HG03521 (cell line): ENCODE measurements around the gene HNRNPLL.
A peak's percentile ranks its signal among the peaks of the same experiment; 100 is the strongest.
"Not testable (repeated sequence)": the region's sequence is repeated elsewhere in the genome, so short reads cannot be mapped to it uniquely, and the experiment has no call there.

Source experiments
- ATAC-seq: cut with Tn5 transposase; IDR thresholded peaks from one replicate; pipeline ENCODE4 v1.9.1; 2021; ENCODE audit warnings: mild to moderate bottlenecking, moderate library complexity; ENCODE audit not compliant: unreplicated experiment

The HNRNPLL gene

GRCh38 chr2:38602732-38603401 lies at the start of gene HNRNPLL:
TSS of gene HNRNPLL (minus strand) at chr2:38602928. CDS start at chr2:38602626, 302 bp downstream.
- peak; percentile 66 for ATAC-seq

DNA sequence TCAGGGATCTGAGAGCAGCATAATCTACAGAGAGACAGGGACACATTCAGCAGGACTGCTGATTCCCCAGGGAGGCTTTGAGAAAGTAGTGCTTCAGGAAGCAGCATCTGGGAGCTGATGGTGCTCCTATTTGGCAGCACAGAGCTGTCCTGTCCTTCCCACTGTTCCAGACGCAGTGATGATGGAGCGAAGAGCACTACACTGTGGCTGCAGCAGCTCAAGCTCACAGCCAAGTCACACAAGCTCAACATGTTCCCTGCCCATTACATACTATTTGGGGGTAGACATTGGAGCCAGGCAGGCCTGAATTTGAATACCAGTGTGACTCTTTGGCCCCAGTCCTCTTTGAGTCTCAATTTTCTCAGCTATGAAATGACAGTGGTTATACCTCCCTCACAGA lies 48.0 kb upstream of the HNRNPLL start:
- ATAC-seq: no peak

- no peak for ATAC-seq
These were observed 47.3 kb upstream of the HNRNPLL start for GRCh38 chr2:38650012-38650411.

DNA sequence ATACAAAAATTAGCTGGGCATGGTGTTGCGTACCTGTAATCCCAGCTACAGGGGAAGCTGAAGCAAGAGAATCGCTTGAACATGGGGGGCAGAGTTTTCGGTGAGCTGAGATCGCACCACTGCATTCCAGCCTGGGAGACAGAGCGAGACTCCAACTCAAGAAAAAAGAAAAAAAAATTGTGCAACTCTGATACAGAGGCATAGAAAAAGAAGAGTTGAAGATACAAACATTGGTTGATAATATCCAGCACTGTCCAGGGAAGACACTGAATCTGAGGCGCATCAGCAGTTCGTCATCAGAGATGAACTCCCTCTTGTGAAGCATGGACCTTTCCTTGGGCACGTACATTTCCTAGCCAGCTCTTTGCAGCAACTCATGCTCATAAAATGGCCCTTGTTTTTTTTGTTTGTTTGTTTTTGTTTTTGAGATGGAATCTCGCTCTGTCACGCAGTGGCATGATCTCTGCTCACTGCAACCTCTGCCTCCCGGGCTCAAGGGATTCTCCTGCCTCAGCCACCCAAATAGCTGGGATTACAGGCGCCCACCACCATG lies 46.5 kb upstream of the HNRNPLL start:
- ATAC-seq: no peak

DNA sequence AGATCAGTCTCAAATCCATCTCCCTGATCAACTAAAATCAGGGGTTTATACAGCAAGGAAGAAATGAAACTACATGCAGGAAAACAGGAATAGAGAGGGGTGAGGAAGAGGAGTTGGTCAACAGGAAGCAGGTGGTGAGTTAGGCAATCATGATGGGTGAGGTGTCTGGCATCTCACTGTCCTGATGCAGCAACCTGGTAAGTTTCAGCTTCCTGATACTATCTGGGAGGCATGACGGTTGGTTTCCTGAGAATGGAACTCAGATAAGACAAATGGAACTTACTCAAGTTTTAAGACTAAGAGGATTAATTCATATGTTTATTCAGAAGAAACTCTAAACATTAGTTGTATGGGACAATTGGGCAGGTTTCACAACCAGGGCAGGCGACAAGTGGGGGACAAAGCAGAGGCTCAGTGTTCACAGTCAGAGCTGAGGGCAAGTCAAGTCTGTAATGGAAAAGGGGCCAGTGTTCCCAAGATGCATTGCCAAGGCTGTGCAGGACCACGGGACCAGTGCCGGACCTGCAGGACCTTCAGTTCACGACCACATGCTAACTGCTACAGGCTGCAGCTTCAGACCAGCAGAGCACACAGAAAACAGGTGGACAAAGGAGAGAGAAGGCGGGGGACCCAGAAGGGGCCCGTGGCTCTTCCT lies 45.5 kb upstream of the HNRNPLL start:
- no peak for ATAC-seq

DNA sequence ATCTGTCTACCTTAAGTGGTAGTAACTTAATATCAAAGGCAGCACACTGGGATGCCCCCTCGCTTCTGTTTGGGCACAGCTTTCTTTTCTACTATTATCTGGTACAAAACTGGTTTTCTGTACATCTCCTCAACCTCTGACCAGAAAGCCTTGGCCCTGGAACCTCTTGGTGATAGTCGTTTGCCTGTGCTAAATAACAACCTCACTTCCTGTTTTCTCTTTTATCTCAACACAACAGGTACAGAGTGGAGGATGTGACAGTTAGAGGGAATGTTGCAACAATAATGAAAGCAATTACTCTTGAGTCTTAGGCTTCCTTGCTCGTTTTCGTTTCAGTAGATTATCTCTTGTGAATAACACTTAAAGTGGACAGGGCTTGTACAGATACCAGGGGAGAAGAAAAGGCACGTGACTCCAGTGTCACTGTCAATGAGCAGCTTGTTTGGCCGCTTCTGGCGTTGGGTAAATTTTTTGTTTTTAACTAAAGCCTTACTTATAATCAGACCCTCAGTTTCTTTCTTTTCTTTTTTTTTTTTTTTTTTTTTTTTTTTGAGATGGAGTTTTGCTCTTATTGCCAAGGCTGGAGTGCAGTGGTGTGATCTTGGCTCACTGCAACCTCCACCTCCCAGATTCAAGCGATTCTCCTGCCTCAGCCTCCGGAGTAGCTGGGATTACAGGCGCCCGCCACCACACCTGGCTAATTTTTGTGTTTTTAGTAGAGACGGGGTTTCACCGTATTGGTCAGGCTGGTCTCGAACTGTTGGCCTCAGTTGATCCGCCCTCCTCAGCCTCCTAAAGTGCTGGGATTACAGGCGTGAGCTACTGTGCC lies 41.2 kb upstream of the HNRNPLL start:
- ATAC-seq: not testable (repeated sequence)

DNA sequence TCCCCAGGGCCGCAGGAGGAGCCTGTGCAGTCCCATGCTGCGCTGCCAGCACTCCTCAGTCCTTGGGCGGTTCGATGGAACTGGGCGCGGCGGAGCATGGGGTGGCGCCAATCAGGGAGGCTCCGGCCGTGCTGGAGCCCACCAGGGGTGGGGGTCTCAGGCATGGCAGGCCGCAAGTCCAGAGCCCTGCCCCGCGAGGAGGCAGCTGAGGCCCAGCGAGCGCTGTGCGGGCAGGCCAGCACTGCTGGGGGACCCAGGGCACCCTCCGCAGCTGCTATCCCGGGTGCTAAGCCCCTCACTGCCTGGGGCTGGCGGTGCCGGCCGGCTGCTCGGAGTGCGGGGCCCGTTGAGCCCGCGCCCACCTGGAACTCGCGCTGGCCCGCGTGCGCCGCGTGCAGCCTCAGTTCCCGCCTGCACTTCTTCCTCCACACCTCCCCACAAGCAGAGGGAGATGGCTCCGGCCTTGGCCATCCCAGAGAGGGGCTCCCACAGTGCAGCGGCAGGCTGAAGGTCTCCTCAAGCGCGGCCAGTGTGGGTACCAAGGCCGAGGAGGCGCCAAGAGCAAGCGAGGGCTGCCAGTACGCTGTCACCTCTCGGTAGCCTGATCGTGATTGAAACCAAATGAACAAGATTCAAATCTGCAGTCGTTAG lies 40.4 kb upstream of the HNRNPLL start:
- ATAC-seq: no peak

DNA sequence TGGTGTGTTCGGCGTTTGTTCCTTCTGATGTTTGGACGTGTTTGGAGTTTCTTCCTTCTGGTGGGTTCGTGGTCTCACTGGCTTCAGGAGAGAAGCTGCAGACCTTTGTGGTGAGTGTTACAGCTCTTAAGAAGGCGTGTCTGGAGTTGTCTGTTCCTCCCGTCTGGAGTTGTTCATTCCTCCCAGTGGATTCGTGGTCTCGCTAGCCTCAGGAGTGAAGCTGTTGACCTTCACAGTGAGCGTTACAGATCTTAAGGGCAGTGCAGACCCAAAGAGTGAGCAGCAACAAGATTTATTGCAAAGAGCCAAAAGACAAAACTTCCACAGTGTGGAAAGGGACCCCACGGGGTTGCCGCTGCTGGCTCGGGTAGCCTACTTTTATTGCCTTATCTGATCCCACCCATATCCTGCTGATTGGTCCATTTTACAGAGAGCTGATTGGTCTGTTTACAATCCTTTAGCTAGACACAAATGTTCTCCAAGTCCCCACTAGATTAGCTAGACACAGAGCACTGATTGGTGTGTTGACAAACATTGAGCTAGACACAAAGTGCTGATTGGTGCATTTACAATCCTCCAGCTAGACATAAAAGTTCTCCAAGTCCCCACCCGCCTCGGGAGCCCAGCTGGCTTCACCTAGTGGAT lies 39.8 kb upstream of the HNRNPLL start:
- ATAC-seq: not testable (repeated sequence)

- ATAC-seq: no peak
These were observed 33.3 kb upstream of the HNRNPLL start for GRCh38 chr2:38636069-38636468.

GRCh38 chr2:38635139-38635538 lies 32.4 kb upstream of the HNRNPLL start:
- ATAC-seq: no peak

- ATAC-seq: peak; percentile 77
These were observed 32.0 kb upstream of the HNRNPLL start for GRCh38 chr2:38634684-38635083.

DNA sequence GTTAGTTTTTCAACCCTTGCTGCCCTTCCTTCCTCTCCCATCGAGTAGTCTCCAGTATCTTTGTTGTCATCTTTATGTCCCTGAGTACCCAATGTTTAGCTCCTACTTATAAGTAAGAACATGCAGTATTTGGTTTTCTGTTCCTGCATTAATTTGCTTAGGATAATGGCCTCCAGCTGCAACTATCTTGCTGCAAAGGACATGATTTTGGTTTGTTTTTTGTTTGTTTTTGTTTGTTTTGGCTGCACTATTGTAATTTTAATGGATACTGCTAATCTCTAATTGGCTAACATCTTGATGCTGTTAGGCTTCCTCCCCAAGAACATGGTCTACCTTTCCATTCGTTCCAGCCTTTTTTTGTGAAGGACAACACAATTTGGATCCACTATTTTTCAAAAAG lies 31.2 kb upstream of the HNRNPLL start:
- no peak for ATAC-seq

DNA sequence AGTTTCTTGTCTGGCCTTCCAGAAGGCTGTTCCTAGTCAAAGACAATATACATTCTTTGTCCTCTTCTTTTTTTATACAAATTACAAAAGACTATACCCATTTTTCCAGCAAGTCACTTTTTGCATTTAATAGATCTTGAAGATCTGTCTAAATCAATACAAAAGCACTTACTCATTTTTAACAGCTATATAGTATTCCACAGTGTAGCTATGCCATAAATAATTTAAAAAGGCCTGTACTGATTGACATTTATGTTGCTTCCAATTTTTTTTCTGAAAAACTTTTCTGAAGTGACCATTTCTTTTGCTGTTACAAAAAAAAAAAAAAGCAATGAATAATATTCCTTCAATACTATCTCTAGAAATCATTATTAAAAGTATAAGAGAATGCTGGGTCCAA lies 30.3 kb upstream of the HNRNPLL start:
- ATAC-seq: no peak

DNA sequence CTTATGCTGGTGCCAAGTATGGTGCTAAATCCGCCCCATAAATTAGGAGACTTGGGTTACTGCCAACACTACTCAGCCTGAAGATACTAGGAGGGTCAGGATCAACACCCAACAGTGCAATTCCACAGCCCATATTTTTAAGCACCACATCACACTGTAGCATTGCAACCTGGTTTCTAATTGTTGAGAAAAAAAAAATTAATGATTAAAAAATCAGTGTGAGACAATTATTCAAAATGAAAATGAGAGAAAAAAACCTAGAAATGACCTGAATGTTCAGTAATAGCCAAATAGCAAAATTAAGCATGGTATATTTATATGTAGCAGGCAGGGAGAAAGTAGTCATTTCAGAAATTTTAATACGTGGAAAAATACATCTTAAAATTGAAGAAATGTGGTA lies 29.2 kb upstream of the HNRNPLL start:
- no peak for ATAC-seq

GRCh38 chr2:38629684-38630083 lies 27.0 kb upstream of the HNRNPLL start:
- no peak for ATAC-seq

GRCh38 chr2:38627391-38627790 lies 24.7 kb upstream of the HNRNPLL start:
- ATAC-seq: no peak

- ATAC-seq: no peak
These were observed 23.8 kb upstream of the HNRNPLL start for GRCh38 chr2:38626326-38627035.

- ATAC-seq: no peak
These were observed 19.5 kb upstream of the HNRNPLL start for GRCh38 chr2:38622210-38622609.

DNA sequence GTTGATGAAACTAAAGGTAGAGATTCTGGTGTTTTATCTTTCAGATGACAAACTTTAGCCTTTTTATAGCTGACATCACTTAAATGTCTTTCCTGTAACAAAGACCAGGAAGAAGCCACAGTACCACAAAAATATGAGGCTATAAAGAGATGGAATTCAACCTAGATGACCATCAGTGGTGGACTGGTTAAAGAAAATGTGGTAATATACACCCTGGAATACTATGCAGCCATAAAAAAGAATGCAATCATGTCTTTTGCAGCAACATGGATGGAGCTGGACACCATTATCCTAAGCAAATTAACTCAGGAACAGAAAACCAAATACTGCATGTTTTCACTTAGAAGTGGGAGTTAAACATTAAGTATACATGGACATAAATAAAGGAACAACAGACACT lies 18.3 kb upstream of the HNRNPLL start:
- ATAC-seq: no peak
